Liver (tissue), 9 donors: ENCODE measurements around the gene C2CD2. TPM values are rescaled to one million over a fixed set of nuclear protein-coding genes. Genes with fewer than 3 reads are reported as not detected.

Source experiments
- DNase-seq: peaks from one replicate; pipeline ENCODE4 v3.0.0-alpha.2; 2017; ENCODE audit warnings: low spot score
- H3K27ac ChIP-seq, 2 donors: one replicate each; pipeline ENCODE4 v1.7.0; 2013; ENCODE audit warnings: inconsistent platforms in 2 of 2, low read length in 2 of 2, control low read depth in 1 of 2, low read depth in 1 of 2, mild to moderate bottlenecking in 1 of 2
- H3K27me3 ChIP-seq, 4 donors: one replicate each; pipeline versions ENCODE4 v1.6.1 to v1.7.0; 2013; ENCODE audit warnings: low read length in 3 of 4, inconsistent platforms in 1 of 4, mild to moderate bottlenecking in 1 of 4, moderate library complexity in 1 of 4; ENCODE audit not compliant: control insufficient read depth in 4 of 4, insufficient read depth in 4 of 4
- H3K36me3 ChIP-seq, 4 donors: one replicate each; pipeline versions ENCODE4 v1.6.1 to v1.7.0; 2013; ENCODE audit warnings: low read length in 3 of 4, mild to moderate bottlenecking in 3 of 4, low read depth in 1 of 4, moderate library complexity in 1 of 4; ENCODE audit not compliant: control insufficient read depth in 4 of 4, insufficient read depth in 3 of 4
- H3K4me1 ChIP-seq, 4 donors: one replicate each; pipeline versions ENCODE4 v1.6.1 to v1.7.0; 2013; ENCODE audit warnings: low read length in 3 of 4, mild to moderate bottlenecking in 3 of 4, moderate library complexity in 1 of 4; ENCODE audit not compliant: control insufficient read depth in 4 of 4, insufficient read depth in 4 of 4
- H3K4me3 ChIP-seq, 3 donors: one replicate each; pipeline versions ENCODE4 v1.6.1 to v1.7.0; 2013; ENCODE audit warnings: low read length in 3 of 3, control low read depth in 1 of 3, low read depth in 1 of 3, mild to moderate bottlenecking in 1 of 3
- H3K9ac ChIP-seq, 2 donors: one replicate each; pipeline ENCODE4 v1.7.0; 2013; ENCODE audit warnings: low read length in 2 of 2, mild to moderate bottlenecking in 2 of 2, moderate library complexity in 2 of 2, control low read depth in 1 of 2, low read depth in 1 of 2
- H3K9me3 ChIP-seq, 4 donors: one replicate each; pipeline versions ENCODE4 v1.6.1 to v1.7.0; 2013; ENCODE audit warnings: low read length in 3 of 4; ENCODE audit not compliant: control insufficient read depth in 4 of 4
- EGR1 ChIP-seq, 2 donors: IDR thresholded peaks; 2 replicates each; pipeline ENCODE4 v1.6.1; 2016 to 2018; ENCODE audit warnings: antibody characterized with exemption in 2 of 2, low read depth in 2 of 2
- FOXA2 ChIP-seq: IDR thresholded peaks from 2 replicates; pipeline ENCODE4 v1.6.1; 2016; ENCODE audit warnings: antibody characterized with exemption
- HNF4A ChIP-seq, 2 donors: conservative IDR thresholded peaks; 2 replicates each; pipeline ENCODE4 v1.6.1; 2016; ENCODE audit warnings: antibody characterized with exemption in 2 of 2, mild to moderate bottlenecking in 2 of 2
- JUND ChIP-seq, 2 donors: IDR thresholded peaks; 2 replicates each; pipeline ENCODE4 v1.6.1; 2016; ENCODE audit warnings: antibody characterized with exemption in 2 of 2
- NR2F2 ChIP-seq: IDR thresholded peaks from 2 replicates; pipeline ENCODE4 v1.6.1; 2016; ENCODE audit warnings: antibody characterized with exemption
- RXRA ChIP-seq, 2 donors: IDR thresholded peaks; 2 replicates each; pipeline ENCODE4 v1.6.1; 2017 to 2018; ENCODE audit warnings: antibody characterized with exemption in 2 of 2, mild to moderate bottlenecking in 1 of 2
- SP1 ChIP-seq: IDR thresholded peaks from 2 replicates; pipeline ENCODE4 v1.6.1; 2018; ENCODE audit warnings: antibody characterized with exemption, mild to moderate bottlenecking
- TAF1 ChIP-seq: conservative IDR thresholded peaks from 2 replicates; pipeline ENCODE4 v1.6.1; 2016; ENCODE audit warnings: antibody characterized with exemption, mild to moderate bottlenecking
- WGBS: extraction: QIAGEN DNeasy Blood & Tissue Kit; methylation state at CpG from one replicate; pipeline ENCODE4 v1.1.7; 2013; 5-methylcytosine and 5-hydroxymethylcytosine counted together
- polyA plus RNA-seq, 2 donors: library from polyadenylated mRNA; stranded (reverse) in 1 of 2; unstranded in 1 of 2; fragments of 200-250 nt in 1 of 2; fragments of >200 nt in 1 of 2; fragmentation: Nextera tagmentation in 1 of 2; extraction: Ambion mirVana in 1 of 2; gene quantifications; one replicate each; pipeline versions ENCODE4 v1.2.1 to v1.2.3, GENCODE V29; 2013 to 2015
- total RNA-seq, 2 donors: library from RNA; depleted of rRNA; stranded (reverse); fragments of >200 nt; gene quantifications; one replicate each; pipeline ENCODE4 v1.2.3, GENCODE V29; 2014
- TF ChIP-seq, protein P1 (sequence below): IDR thresholded peaks from 2 replicates; pipeline ENCODE4 v1.6.1; 2016; ENCODE audit warnings: antibody characterized with exemption, mild to moderate bottlenecking
- TF ChIP-seq, protein P2 (sequence below): IDR thresholded peaks from 2 replicates; pipeline ENCODE4 v1.6.1; 2016; ENCODE audit warnings: antibody characterized with exemption
- TF ChIP-seq, protein P3 (sequence below): IDR thresholded peaks from 2 replicates; pipeline ENCODE4 v1.6.1; 2016; ENCODE audit warnings: antibody characterized with exemption
- TF ChIP-seq, protein P4 (sequence below): IDR thresholded peaks from 2 replicates; pipeline ENCODE4 v1.6.1; 2016; ENCODE audit warnings: antibody characterized with exemption
- donor health status: healthy.
- donor health status: healthy.
- donor health status: healthy.
- donor health status: healthy.
- donor health status: healthy.

The C2CD2 gene
- total and polyA plus RNA-seq, 4 donors = 2.9 to 17.9 (median 6.0) TPM

DNA sequence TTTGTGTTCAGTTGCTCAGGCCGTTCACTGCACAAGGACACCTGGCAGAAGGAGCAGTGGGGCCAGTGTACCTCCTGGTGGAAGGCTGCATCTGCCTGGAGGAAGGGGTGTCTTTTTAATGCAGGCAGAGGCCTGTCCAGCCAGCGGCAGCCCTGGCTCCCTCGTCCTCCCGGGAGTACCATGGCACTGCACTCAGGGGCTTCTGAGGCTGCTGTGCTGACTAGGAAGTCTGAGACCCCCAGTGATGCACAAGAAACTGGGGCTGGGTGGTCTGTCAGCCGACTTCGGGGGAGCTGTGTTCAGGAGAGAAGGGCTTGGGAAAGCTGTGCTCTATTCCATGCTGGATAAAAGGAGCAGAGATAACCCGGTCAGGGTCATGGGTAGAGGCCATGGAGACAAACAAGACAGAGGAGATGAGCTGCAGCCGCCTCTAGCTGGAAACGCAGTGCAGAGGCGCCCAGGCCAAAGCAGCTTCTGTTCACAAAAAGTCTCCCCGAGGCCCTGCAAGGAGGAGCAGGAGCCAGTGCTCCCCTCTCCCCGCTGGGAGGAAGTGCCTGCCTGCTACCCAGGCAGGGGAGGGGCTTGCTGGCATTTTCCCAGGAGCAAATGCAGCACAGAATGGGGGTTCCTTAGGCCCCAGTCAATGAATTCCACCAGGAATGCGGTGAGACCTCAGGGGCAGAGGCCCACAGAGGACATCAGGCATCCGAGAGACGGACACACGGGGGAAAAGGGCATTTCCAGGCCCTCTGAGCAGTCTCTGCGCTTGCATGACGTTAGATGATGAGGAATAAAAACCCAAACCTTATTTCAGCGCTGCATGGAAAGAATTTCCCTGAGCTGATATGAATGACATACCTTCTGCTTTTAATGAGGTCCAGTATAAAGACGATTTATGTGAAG is 17.2 kb upstream of the C2CD2 start:
- no peaks in the 10 kb centered on the region for H3K36me3 ChIP-seq
- TF ChIP-seq, protein P1, sequence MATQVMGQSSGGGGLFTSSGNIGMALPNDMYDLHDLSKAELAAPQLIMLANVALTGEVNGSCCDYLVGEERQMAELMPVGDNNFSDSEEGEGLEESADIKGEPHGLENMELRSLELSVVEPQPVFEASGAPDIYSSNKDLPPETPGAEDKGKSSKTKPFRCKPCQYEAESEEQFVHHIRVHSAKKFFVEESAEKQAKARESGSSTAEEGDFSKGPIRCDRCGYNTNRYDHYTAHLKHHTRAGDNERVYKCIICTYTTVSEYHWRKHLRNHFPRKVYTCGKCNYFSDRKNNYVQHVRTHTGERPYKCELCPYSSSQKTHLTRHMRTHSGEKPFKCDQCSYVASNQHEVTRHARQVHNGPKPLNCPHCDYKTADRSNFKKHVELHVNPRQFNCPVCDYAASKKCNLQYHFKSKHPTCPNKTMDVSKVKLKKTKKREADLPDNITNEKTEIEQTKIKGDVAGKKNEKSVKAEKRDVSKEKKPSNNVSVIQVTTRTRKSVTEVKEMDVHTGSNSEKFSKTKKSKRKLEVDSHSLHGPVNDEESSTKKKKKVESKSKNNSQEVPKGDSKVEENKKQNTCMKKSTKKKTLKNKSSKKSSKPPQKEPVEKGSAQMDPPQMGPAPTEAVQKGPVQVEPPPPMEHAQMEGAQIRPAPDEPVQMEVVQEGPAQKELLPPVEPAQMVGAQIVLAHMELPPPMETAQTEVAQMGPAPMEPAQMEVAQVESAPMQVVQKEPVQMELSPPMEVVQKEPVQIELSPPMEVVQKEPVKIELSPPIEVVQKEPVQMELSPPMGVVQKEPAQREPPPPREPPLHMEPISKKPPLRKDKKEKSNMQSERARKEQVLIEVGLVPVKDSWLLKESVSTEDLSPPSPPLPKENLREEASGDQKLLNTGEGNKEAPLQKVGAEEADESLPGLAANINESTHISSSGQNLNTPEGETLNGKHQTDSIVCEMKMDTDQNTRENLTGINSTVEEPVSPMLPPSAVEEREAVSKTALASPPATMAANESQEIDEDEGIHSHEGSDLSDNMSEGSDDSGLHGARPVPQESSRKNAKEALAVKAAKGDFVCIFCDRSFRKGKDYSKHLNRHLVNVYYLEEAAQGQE = no peak
- TF ChIP-seq FOXA2 = no peak
- no peak for TF ChIP-seq TAF1
- TF ChIP-seq, protein P2, sequence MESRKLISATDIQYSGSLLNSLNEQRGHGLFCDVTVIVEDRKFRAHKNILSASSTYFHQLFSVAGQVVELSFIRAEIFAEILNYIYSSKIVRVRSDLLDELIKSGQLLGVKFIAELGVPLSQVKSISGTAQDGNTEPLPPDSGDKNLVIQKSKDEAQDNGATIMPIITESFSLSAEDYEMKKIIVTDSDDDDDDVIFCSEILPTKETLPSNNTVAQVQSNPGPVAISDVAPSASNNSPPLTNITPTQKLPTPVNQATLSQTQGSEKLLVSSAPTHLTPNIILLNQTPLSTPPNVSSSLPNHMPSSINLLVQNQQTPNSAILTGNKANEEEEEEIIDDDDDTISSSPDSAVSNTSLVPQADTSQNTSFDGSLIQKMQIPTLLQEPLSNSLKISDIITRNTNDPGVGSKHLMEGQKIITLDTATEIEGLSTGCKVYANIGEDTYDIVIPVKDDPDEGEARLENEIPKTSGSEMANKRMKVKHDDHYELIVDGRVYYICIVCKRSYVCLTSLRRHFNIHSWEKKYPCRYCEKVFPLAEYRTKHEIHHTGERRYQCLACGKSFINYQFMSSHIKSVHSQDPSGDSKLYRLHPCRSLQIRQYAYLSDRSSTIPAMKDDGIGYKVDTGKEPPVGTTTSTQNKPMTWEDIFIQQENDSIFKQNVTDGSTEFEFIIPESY = no peak
- TF ChIP-seq, protein P3, sequence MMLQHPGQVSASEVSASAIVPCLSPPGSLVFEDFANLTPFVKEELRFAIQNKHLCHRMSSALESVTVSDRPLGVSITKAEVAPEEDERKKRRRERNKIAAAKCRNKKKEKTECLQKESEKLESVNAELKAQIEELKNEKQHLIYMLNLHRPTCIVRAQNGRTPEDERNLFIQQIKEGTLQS = no peak
- TF ChIP-seq SP1 = no peak
- H3K27me3 ChIP-seq = no peaks in the 10 kb centered on the region
- no peak overlapping the region for H3K27ac ChIP-seq
- no peak overlapping the region for H3K9ac ChIP-seq
- DNase-seq = peak; percentile 28
- no peak overlapping the region for H3K4me3 ChIP-seq
- no peaks in the 10 kb centered on the region for H3K9me3 ChIP-seq
- peaks cover 0 to 3% (median 0%) of the 10 kb centered on the region in 4 donors for H3K4me1 ChIP-seq
- WGBS = 71% methylated on average over 20 of the region's 20 CpGs

DNA sequence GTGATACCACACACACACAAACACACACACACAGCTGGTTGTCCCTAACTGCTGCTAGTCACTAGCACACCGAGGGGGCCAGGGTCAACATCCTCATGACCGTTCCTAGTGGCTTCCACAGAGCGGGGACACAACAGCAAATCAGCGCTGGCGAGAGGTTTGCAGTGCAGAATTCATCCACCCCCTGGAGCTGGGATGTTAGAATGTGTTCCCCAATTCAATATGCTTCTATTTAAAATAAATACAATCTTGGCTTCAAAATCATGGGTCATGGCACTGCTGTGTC is 16.2 kb upstream of the C2CD2 start:
- WGBS = 84% methylated on average over 5 of the region's 5 CpGs
- Histone ChIP-seq H3K4me3 (no peak overlapping the region), H3K9me3 (no peaks in the 10 kb centered on the region), H3K27me3 (no peaks in the 10 kb centered on the region), H3K27ac (no peak overlapping the region), H3K4me1 (peaks cover 0 to 3% (median 0%) of the 10 kb centered on the region in 4 donors), H3K9ac (no peak overlapping the region), H3K36me3 (no peaks in the 10 kb centered on the region)
- TF ChIP-seq JUND (IDR thresholded peaks at IDR 0.05) (no peak), RXRA (IDR thresholded peaks at IDR 0.05) (peak in 1 of 2 donors; percentile 9), EGR1 (IDR thresholded peaks at IDR 0.05; ENCODE audit: low read depth in 2 of 2) (no peak), NR2F2 (no peak), HNF4A (conservative IDR thresholded peaks at IDR 0.05) (no peak)
- TF ChIP-seq, protein P4, sequence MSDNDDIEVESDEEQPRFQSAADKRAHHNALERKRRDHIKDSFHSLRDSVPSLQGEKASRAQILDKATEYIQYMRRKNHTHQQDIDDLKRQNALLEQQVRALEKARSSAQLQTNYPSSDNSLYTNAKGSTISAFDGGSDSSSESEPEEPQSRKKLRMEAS = no peak
- TF ChIP-seq, protein P3 = no peak
- TF ChIP-seq, protein P1 = no peak
- DNase-seq = no peak
